RWPE1 (cell line): ENCODE results near the gene ARL8A.
"Not testable (repeated sequence)": the region's sequence is repeated elsewhere in the genome, so short reads cannot be mapped to it uniquely, and the experiment has no call there.

Source experiments
- CTCF ChIA-PET: fragments of 350-600 bp; sonication (Branson Sonifier 250); formaldehyde crosslinking; extraction: SDS; loops from one replicate; lab custom pipeline; 2021; lab: Yijun Ruan, JAX
- POLR2A ChIA-PET: fragments of 400-600 bp; formaldehyde crosslinking; extraction: SDS; loops from one replicate; lab custom pipeline; 2020; ENCODE audit warnings: antibody characterized with exemption; ENCODE audit not compliant: low non-redundant PET; lab: Yijun Ruan, JAX
- DNase-seq: peaks from one replicate; pipeline ENCODE4 v3.0.0; 2012; ENCODE audit warnings: low spot score
- H3K27ac ChIP-seq: fragments of 450-650 bp; 2 replicates; pipeline ENCODE4 v1.5.1; 2017
- CTCF ChIP-seq: fragments of 450-650 bp; conservative IDR thresholded peaks from 2 replicates; pipeline ENCODE4 v1.5.1; 2017; ENCODE audit warnings: low read depth, mild to moderate bottlenecking

Gene ARL8A

GRCh38 chr1:202182040-202182877, 37.7 kb upstream of the ARL8A start:
- ChIA-PET POLR2A (no interaction called here), CTCF (interaction anchor here (0.8 kb wide), 1 partner anchor 84 kb away, joined by 3 read pairs; no protein-coding TSS in a partner anchor)
- no peak for TF ChIP-seq CTCF
- no peak overlapping the region for H3K27ac ChIP-seq
- DNase-seq: no peak

GRCh38 chr1:202181586-202181985, 37.0 kb upstream of the ARL8A start:
- ChIA-PET CTCF (no interaction called here), POLR2A (no interaction called here)
- DNase-seq: no peak
- TF ChIP-seq CTCF: no peak
- no peak overlapping the region for H3K27ac ChIP-seq

DNA sequence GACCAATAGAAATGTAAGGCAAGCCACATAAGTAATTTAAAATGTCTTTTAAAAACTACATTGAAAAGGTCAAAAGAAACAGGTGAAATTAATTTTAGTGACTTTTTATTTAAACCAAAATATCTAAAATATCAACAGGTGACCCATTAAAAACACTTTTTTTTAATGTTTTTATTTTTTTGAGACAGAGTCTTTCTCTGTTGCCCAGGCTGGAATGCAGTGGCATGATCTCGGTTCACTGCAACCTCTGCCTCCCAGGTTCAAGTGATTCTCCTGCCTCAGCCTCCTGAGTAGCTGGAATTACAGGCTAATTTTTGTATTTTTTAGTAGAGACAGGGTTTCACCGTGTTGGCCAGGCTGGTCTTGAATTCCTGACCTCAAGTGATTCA, 36.2 kb upstream of the ARL8A start:
- POLR2A ChIA-PET: not testable (repeated sequence)

GRCh38 chr1:202179828-202180750, 35.6 kb upstream of the ARL8A start:
- no peak for DNase-seq
- POLR2A ChIA-PET: no interaction called here
- TF ChIP-seq CTCF: no peak

More for the DNA sequence above, 36.2 kb upstream of the ARL8A start:
- CTCF ChIA-PET: interaction anchor here (1.7 to 2.6 kb wide), 2 partner anchors 9 to 12 kb away, joined by 9 to 17 read pairs; no protein-coding TSS in a partner anchor
- not testable (repeated sequence) for H3K27ac ChIP-seq, DNase-seq

GRCh38 chr1:202176949-202177927, 32.7 kb upstream of the ARL8A start:
- ChIA-PET POLR2A (no interaction called here), CTCF (interaction anchor here (0.6 to 2.2 kb wide), 4 partner anchors 13 to 822 kb away, joined by 3 to 13 read pairs (median 4); no protein-coding TSS in a partner anchor)
- TF ChIP-seq CTCF: no peak
- H3K27ac ChIP-seq: no peak overlapping the region
- DNase-seq: no peak

More at GRCh38 chr1:202179828-202180750, 35.6 kb upstream of the ARL8A start:
- CTCF ChIA-PET: interaction anchor here (0.9 to 2.6 kb wide), 3 partner anchors 9 to 136 kb away, joined by 3 to 17 read pairs (median 9); no protein-coding TSS in a partner anchor
- no peak overlapping the region for H3K27ac ChIP-seq

DNA sequence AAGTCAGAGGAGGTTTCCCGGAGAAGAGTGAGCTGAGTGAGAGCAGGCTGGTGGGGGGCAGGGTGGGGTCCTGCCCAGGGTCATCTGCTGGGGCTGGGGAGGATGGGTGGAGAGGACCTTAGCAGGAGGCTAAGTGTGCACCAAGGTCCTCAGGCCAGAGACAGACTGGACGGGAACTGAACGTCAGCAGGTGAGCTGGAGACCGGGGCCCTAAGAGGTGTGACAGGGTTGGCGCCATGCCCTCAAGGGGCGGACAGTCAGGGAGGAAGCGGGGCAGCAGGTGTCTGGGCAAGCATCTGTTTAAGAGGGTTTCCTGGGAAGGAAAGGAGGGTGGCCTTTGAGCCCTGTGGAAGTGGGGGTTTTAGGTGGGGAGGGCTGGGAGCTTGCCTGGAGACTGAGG, 29.5 kb upstream of the ARL8A start:
- H3K27ac ChIP-seq: no peak overlapping the region
- DNase-seq: no peak
- CTCF ChIA-PET: interaction anchor here (0.7 to 1.1 kb wide), 2 partner anchors 11 to 510 kb away, joined by 5 to 6 read pairs; no protein-coding TSS in a partner anchor
- no peak for TF ChIP-seq CTCF
- POLR2A ChIA-PET: no interaction called here
